Measurements from ENCODE around the gene MRNIP.

Gene MRNIP

DNA sequence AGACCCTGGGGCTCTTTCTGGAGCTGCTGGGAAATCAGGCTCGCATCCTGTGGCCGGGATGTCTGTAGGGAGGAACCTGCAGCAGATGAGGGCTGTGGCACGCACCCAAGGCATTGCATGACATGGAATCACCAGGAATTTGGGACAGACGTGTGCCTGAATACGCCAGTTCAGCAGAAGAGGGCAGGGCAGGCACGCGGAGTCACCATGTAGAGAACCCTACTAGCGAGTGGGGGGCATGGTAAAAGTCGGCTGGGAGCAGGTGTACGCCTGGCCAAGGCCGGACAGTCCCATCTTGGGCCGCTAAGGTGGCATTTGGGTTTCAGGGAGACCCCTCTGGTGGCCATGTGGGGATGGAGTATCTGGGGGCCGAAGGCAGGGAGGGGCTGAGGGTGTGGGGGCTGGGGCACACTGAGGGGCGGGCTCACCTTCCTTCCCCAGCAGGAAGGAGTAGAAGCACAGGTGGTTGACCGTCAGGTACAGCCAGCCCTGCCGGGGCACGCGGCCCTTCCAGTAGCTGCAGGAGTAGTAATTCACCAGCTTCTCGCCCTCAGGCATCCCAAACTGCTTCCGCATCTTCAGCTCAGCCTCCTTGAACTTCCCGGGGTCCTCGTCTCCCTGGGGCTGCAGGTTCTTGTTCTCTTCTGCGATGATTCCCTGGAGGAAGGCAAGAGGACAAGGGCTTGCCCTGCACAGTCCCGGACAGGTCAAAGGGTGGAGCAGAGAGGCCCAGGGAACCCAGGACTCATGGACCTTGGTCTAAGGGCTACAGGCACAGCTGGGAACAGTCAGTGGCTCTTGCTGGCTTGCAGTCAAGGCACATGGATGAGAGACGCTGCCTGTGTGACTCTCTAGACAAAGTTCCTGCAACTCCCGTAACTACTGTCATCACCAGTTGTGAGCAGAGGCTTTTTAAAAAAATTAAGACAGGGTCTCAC is 35.6 kb upstream of the MRNIP start:
- DNase-seq = no peak
- Histone ChIP-seq H3K4me3 (ENCODE audit: control insufficient read depth in 1 of 7, extremely low read depth in 1 of 7, insufficient read depth in 4 of 7, low read depth in 2 of 7, low read length in 6 of 7) (no peak overlapping the region), H3K4me1 (ENCODE audit: control extremely low read depth in 1 of 4, control insufficient read depth in 4 of 4, insufficient read depth in 4 of 4, low read length in 3 of 4) (no peaks in the 10 kb centered on the region), H3K27ac (ENCODE audit: insufficient read depth in 1 of 2, low read depth in 1 of 2, low read length in 2 of 2, poor library complexity in 1 of 2, severe bottlenecking in 2 of 2) (no peak overlapping the region), H3K36me3 (ENCODE audit: control insufficient read depth in 4 of 4, insufficient read depth in 4 of 4, low read length in 3 of 4) (peaks cover 25 to 89% (median 69%) of the 10 kb centered on the region in 4 experiments), H3K27me3 (replicated peaks in 2 of 5; ENCODE audit: control insufficient read depth in 4 of 5, insufficient read depth in 5 of 5, low read length in 4 of 5) (no peaks in the 10 kb centered on the region), H3K9me3 (ENCODE audit: control extremely low read depth in 1 of 5, control insufficient read depth in 4 of 5, insufficient read depth in 2 of 5, low read depth in 1 of 5, low read length in 4 of 5) (no peaks in the 10 kb centered on the region)
- WGBS (ENCODE audit: insufficient coverage) = 95% methylated on average over 23 of the region's 26 CpGs
- POLR2A ChIA-PET = no interaction called here
- CTCF ChIA-PET = interaction anchor here (0.6 kb wide), 1 partner anchor 93 kb away, joined by 3 read pairs; no protein-coding TSS in a partner anchor

DNA sequence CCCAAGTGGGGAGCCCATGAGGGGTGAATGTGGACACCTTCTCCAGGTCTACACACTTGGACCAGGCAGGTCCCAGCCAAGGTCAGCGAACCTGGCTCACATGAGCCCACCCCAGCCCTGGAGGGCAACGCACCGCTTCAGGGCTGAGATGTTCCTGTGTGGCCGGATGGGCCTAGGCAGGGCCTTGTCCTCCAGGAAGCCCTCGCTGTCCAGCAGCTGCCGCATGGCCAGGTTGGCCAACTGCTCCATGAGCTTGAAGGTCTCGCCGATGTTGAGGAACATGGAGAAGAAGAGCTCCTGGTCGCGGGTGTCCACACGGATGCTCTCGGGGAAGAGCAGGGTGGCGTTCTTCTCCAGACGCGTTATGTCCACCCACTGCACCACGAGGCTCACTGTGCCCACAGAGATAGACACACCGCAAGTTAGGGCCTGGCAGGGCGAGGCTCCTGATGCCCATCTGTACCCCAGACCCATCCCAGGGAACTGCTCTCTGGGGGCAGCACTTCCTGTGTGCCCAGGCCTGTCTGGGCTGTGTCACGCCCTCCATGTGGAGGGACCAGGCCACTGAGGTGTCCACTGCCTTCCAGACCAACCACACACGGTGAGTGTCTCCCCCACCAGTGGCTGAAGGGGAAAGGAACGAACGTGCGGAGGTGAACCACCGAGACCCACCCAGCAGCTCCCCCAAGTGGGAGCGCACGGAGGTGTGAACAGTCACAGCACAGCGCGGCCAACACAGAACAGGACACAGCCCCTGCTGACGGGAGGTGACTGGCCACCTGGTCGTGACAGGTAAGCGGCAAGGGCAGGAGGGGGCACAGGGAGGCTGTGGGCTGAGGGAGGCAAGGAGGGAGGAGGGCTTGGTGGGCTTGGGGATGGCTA is 34.7 kb upstream of the MRNIP start:
- no peak for DNase-seq
- POLR2A ChIA-PET = no interaction called here

DNA sequence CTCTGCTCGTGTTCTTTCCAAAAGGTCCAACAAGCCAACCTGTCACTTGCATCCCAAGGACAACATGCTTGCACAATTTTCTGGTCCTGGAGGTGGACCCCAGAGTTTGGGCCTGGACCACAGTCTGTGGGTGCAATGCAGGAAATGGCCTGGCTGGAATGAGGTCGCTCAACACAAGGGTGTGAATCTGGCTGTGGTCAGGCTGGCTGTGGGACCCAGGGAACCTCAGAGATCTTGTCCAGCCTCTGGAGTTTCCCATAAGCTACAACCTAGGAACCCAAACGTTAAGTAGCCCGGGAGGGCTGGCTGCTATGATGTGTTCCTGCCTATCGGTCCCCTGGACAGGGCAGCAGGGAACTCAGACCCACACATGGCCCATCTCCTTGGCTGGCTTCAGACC is 33.6 kb upstream of the MRNIP start:
- Histone ChIP-seq H3K4me3 (ENCODE audit: control insufficient read depth in 1 of 7, extremely low read depth in 1 of 7, insufficient read depth in 4 of 7, low read depth in 2 of 7, low read length in 6 of 7) (no peak overlapping the region), H3K27me3 (replicated peaks in 2 of 5; ENCODE audit: control insufficient read depth in 4 of 5, insufficient read depth in 5 of 5, low read length in 4 of 5) (no peaks in the 10 kb centered on the region), H3K9me3 (ENCODE audit: control extremely low read depth in 1 of 5, control insufficient read depth in 4 of 5, insufficient read depth in 2 of 5, low read depth in 1 of 5, low read length in 4 of 5) (no peaks in the 10 kb centered on the region), H3K4me1 (ENCODE audit: control extremely low read depth in 1 of 4, control insufficient read depth in 4 of 4, insufficient read depth in 4 of 4, low read length in 3 of 4) (no peaks in the 10 kb centered on the region), H3K27ac (ENCODE audit: insufficient read depth in 1 of 2, low read depth in 1 of 2, low read length in 2 of 2, poor library complexity in 1 of 2, severe bottlenecking in 2 of 2) (no peak overlapping the region), H3K36me3 (ENCODE audit: control insufficient read depth in 4 of 4, insufficient read depth in 4 of 4, low read length in 3 of 4) (peaks cover 16 to 90% (median 67%) of the 10 kb centered on the region in 4 experiments)
- DNase-seq = no peak
- ChIA-PET POLR2A (no interaction called here), CTCF (interaction anchor here (0.8 kb wide), 1 partner anchor 23 kb away, joined by 3 read pairs; no protein-coding TSS in a partner anchor)
- 93% methylated on average over 4 of the region's 5 CpGs for whole genome bisulfite sequencing (ENCODE audit: insufficient coverage)

More for the DNA sequence above, 34.7 kb upstream of the MRNIP start:
- H3K4me1 ChIP-seq (ENCODE audit: control extremely low read depth in 1 of 4, control insufficient read depth in 4 of 4, insufficient read depth in 4 of 4, low read length in 3 of 4) = no peaks in the 10 kb centered on the region
- H3K9me3 ChIP-seq (ENCODE audit: control extremely low read depth in 1 of 5, control insufficient read depth in 4 of 5, insufficient read depth in 2 of 5, low read depth in 1 of 5, low read length in 4 of 5) = no peaks in the 10 kb centered on the region
- H3K27ac ChIP-seq (ENCODE audit: insufficient read depth in 1 of 2, low read depth in 1 of 2, low read length in 2 of 2, poor library complexity in 1 of 2, severe bottlenecking in 2 of 2) = no peak overlapping the region
- no peaks in the 10 kb centered on the region for H3K27me3 ChIP-seq (replicated peaks in 2 of 5; ENCODE audit: control insufficient read depth in 4 of 5, insufficient read depth in 5 of 5, low read length in 4 of 5)
- no peak overlapping the region for H3K4me3 ChIP-seq (ENCODE audit: control insufficient read depth in 1 of 7, extremely low read depth in 1 of 7, insufficient read depth in 4 of 7, low read depth in 2 of 7, low read length in 6 of 7)
- CTCF ChIA-PET = interaction anchor here (0.8 kb wide), 1 partner anchor 24 kb away, joined by 3 read pairs; no protein-coding TSS in a partner anchor
- H3K36me3 ChIP-seq (ENCODE audit: control insufficient read depth in 4 of 4, insufficient read depth in 4 of 4, low read length in 3 of 4) = peaks cover 21 to 88% (median 65%) of the 10 kb centered on the region in 4 experiments
- WGBS (ENCODE audit: insufficient coverage) = 96% methylated on average over 24 of the region's 31 CpGs

DNA sequence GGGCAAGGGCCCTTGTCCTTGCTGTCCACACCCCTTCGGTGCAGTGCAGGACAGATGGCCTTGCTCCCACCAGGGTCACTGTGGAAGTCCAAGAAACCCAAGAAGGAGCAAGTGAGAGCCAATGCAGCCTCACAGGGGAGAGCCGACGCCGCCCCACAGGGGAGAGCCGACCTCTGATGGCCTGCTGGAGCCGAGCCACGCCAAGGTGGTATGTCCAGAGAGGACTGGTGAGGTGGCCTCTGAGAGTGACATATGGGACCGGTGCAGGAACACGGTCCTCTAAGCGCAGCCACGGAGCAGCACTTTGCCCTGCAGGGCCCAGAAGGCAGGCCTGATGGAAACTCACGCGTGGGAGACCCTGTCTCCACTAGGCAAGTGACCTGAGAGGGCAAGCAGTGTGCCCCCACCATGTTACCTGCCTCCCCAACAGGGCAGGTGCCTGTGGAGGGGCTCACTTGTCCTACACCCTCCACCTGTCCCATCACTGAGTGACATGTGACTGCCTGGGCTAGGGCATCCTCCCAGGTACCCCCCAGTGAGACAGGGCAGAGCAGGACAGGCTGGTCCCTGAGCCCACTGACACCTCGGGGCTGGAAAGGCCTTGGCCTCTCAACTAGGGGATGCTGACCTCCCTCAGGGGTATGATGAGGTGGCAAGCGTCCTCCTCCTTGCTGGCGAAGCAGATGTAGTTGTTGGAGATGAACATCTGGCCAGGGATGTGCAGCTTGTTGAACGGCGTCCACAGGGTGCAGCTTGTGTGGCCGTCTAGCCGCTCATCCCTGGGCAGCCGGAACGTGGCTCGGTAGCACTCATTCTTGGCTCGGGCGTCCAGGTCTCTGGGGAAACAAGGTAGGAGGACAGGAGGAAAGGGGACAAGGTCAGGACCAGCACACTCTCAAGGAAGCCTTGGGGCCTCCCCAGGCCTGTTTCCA is 32.4 kb upstream of the MRNIP start:
- POLR2A ChIA-PET = no interaction called here
- Histone ChIP-seq H3K36me3 (ENCODE audit: control insufficient read depth in 4 of 4, insufficient read depth in 4 of 4, low read length in 3 of 4) (peaks cover 16 to 95% (median 72%) of the 10 kb centered on the region in 4 experiments), H3K27ac (ENCODE audit: insufficient read depth in 1 of 2, low read depth in 1 of 2, low read length in 2 of 2, poor library complexity in 1 of 2, severe bottlenecking in 2 of 2) (no peak overlapping the region), H3K9me3 (ENCODE audit: control extremely low read depth in 1 of 5, control insufficient read depth in 4 of 5, insufficient read depth in 2 of 5, low read depth in 1 of 5, low read length in 4 of 5) (no peaks in the 10 kb centered on the region), H3K27me3 (replicated peaks in 2 of 5; ENCODE audit: control insufficient read depth in 4 of 5, insufficient read depth in 5 of 5, low read length in 4 of 5) (no peaks in the 10 kb centered on the region), H3K4me1 (ENCODE audit: control extremely low read depth in 1 of 4, control insufficient read depth in 4 of 4, insufficient read depth in 4 of 4, low read length in 3 of 4) (no peaks in the 10 kb centered on the region), H3K4me3 (ENCODE audit: control insufficient read depth in 1 of 7, extremely low read depth in 1 of 7, insufficient read depth in 4 of 7, low read depth in 2 of 7, low read length in 6 of 7) (no peak overlapping the region)
- CTCF ChIA-PET = interaction anchor here (1.2 to 1.6 kb wide), 2 partner anchors 12 to 16 kb away, joined by 3 read pairs; no protein-coding TSS in a partner anchor
- 96% methylated on average over 19 of the region's 25 CpGs for WGBS (ENCODE audit: insufficient coverage)
- DNase-seq = no peak

DNA sequence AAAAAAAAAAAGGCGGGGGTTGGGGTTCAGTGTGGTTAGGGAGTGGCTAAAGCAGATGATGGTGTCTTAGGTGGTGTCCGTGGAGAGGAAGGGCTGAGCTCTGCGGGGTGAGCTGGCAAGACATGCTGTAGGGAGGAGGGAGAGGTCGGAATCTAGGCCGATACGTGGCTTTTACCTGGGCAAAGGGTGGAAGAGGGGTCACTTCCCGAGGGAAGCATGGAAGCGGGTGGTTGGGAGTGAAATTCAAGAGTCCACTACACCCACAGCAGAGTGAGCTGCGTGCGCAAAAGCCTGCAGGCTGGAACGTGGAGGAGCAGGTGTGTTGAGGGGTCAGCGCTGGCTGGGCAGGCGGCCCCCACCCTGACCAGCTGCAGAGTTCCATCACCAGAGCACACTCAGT is 31.3 kb upstream of the MRNIP start:
- Histone ChIP-seq H3K36me3 (ENCODE audit: control insufficient read depth in 4 of 4, insufficient read depth in 4 of 4, low read length in 3 of 4) (peaks cover 16 to 95% (median 75%) of the 10 kb centered on the region in 4 experiments), H3K27ac (ENCODE audit: insufficient read depth in 1 of 2, low read depth in 1 of 2, low read length in 2 of 2, poor library complexity in 1 of 2, severe bottlenecking in 2 of 2) (no peak overlapping the region), H3K4me3 (ENCODE audit: control insufficient read depth in 1 of 7, extremely low read depth in 1 of 7, insufficient read depth in 4 of 7, low read depth in 2 of 7, low read length in 6 of 7) (no peak overlapping the region), H3K9me3 (ENCODE audit: control extremely low read depth in 1 of 5, control insufficient read depth in 4 of 5, insufficient read depth in 2 of 5, low read depth in 1 of 5, low read length in 4 of 5) (peaks cover 0 to 2% (median under 1%) of the 10 kb centered on the region in 5 experiments), H3K4me1 (ENCODE audit: control extremely low read depth in 1 of 4, control insufficient read depth in 4 of 4, insufficient read depth in 4 of 4, low read length in 3 of 4) (no peaks in the 10 kb centered on the region), H3K27me3 (replicated peaks in 2 of 5; ENCODE audit: control insufficient read depth in 4 of 5, insufficient read depth in 5 of 5, low read length in 4 of 5) (no peaks in the 10 kb centered on the region)
- no peak for DNase-seq
- ChIA-PET CTCF (interaction anchor here (0.5 to 1.2 kb wide), 3 partner anchors 13 to 662 kb away, joined by 3 read pairs; no protein-coding TSS in a partner anchor), POLR2A (no interaction called here)
- 100% methylated on average over 5 of the region's 13 CpGs for WGBS (ENCODE audit: insufficient coverage)

DNA sequence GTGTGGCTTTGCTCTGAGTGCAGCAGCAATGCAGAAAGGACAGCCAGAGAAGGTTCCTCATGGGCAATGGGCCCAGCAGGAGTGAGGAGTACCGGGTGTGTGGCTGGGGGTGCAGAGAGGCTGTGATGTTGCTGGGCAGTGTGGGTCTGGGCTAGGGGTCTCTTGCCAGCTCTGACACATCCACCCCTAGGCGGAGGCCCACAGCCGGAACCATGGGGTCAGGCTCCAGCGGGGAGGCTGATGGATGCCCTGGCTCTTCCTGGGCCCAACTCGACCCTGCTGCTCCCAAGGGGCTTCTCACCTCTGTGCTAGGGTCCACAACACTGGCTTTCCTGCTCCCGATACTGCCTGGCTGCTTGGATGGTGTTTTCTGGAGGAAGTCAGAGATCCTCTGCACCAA is 29.2 kb upstream of the MRNIP start:
- H3K36me3 ChIP-seq (ENCODE audit: control insufficient read depth in 4 of 4, insufficient read depth in 4 of 4, low read length in 3 of 4) = peaks cover 24 to 97% (median 74%) of the 10 kb centered on the region in 4 experiments
- 90% methylated on average over 3 of the region's 6 CpGs for WGBS (ENCODE audit: insufficient coverage)
- CTCF ChIA-PET = interaction anchor here (1.5 kb wide), 1 partner anchor 17 kb away, joined by 3 read pairs; no protein-coding TSS in a partner anchor
- no peak overlapping the region for H3K27ac ChIP-seq (ENCODE audit: insufficient read depth in 1 of 2, low read depth in 1 of 2, low read length in 2 of 2, poor library complexity in 1 of 2, severe bottlenecking in 2 of 2)
- POLR2A ChIA-PET = no interaction called here
- H3K4me3 ChIP-seq (ENCODE audit: control insufficient read depth in 1 of 7, extremely low read depth in 1 of 7, insufficient read depth in 4 of 7, low read depth in 2 of 7, low read length in 6 of 7) = no peak overlapping the region
- H3K27me3 ChIP-seq (replicated peaks in 2 of 5; ENCODE audit: control insufficient read depth in 4 of 5, insufficient read depth in 5 of 5, low read length in 4 of 5) = no peaks in the 10 kb centered on the region
- no peak for DNase-seq
- H3K4me1 ChIP-seq (ENCODE audit: control extremely low read depth in 1 of 4, control insufficient read depth in 4 of 4, insufficient read depth in 4 of 4, low read length in 3 of 4) = no peaks in the 10 kb centered on the region
- H3K9me3 ChIP-seq (ENCODE audit: control extremely low read depth in 1 of 5, control insufficient read depth in 4 of 5, insufficient read depth in 2 of 5, low read depth in 1 of 5, low read length in 4 of 5) = peaks cover 5 to 21% (median 18%) of the 10 kb centered on the region in 5 experiments
